Neuronal stem cell (in vitro differentiated cells): Measurements from ENCODE around the gene TXNDC12. TPM values are rescaled to one million over a fixed set of nuclear protein-coding genes. Genes with fewer than 3 reads are reported as not detected.

Source experiments
- DNase-seq: peaks from one replicate; pipeline ENCODE4 v3.0.0-alpha.2; 2013; ENCODE audit warnings: low spot score
- H2AFZ ChIP-seq: one replicate; pipeline ENCODE4 v1.6.1; 2013; ENCODE audit warnings: mild to moderate bottlenecking, low read length, inconsistent platforms
- H2AK5ac ChIP-seq: 2 replicates; pipeline ENCODE4 v1.6.1; 2013; ENCODE audit warnings: low read depth, mild to moderate bottlenecking, inconsistent platforms, low read length, moderate library complexity, mixed read lengths
- H2BK120ac ChIP-seq: 2 replicates; pipeline ENCODE4 v1.6.1; 2013; ENCODE audit warnings: low read depth, mild to moderate bottlenecking, inconsistent platforms, low read length, moderate library complexity, mixed read lengths
- H2BK12ac ChIP-seq: one replicate; pipeline ENCODE4 v1.6.1; 2013; ENCODE audit warnings: low read length, inconsistent platforms
- H2BK15ac ChIP-seq: 2 replicates; pipeline ENCODE4 v1.6.1; 2013; ENCODE audit warnings: mild to moderate bottlenecking, low read length, inconsistent platforms, mixed read lengths
- H2BK5ac ChIP-seq: one replicate; pipeline ENCODE4 v1.6.1; 2013; ENCODE audit warnings: inconsistent platforms, mild to moderate bottlenecking, low read length, moderate library complexity
- H3K14ac ChIP-seq: one replicate; pipeline ENCODE4 v1.6.1; 2013; ENCODE audit warnings: low read length, inconsistent platforms
- H3K18ac ChIP-seq: 2 replicates; pipeline ENCODE4 v1.6.1; 2013; ENCODE audit warnings: low read length, inconsistent platforms
- H3K23ac ChIP-seq: 2 replicates; pipeline ENCODE4 v1.6.1; 2013; ENCODE audit warnings: low read depth, mild to moderate bottlenecking, mixed read lengths, low read length, inconsistent platforms; ENCODE audit not compliant: poor library complexity
- H3K27ac ChIP-seq: replicated peaks from 3 replicates; pipeline ENCODE4 v1.5.1; 2013; ENCODE audit warnings: low read length, inconsistent platforms
- H3K27me3 ChIP-seq, 3 experiments: 2 replicates each; pipeline ENCODE4 v1.6.1; 2013; ENCODE audit warnings: low read length in 3 of 3, mild to moderate bottlenecking in 2 of 3, inconsistent platforms in 1 of 3, low read depth in 1 of 3, mixed read lengths in 1 of 3, moderate library complexity in 1 of 3; ENCODE audit not compliant: control insufficient read depth in 3 of 3, insufficient read depth in 3 of 3
- H3K36me3 ChIP-seq, 2 donors: replicated peaks in 1 of 2; 2 replicates each; pipeline ENCODE4 v1.6.1; 2013; ENCODE audit warnings: low read length in 2 of 2; ENCODE audit not compliant: control insufficient read depth in 2 of 2, insufficient read depth in 2 of 2
- H3K4ac ChIP-seq: 2 replicates; pipeline ENCODE4 v1.6.1; 2013; ENCODE audit warnings: inconsistent platforms, mild to moderate bottlenecking, low read length, moderate library complexity
- H3K4me1 ChIP-seq, 2 donors: 1 replicate in 1 of 2; 2 replicates in 1 of 2; pipeline ENCODE4 v1.6.1; 2013; ENCODE audit warnings: low read length in 2 of 2, low read depth in 1 of 2; ENCODE audit not compliant: control insufficient read depth in 2 of 2, insufficient read depth in 1 of 2
- H3K4me2 ChIP-seq: one replicate; pipeline ENCODE4 v1.6.1; 2013; ENCODE audit warnings: mild to moderate bottlenecking, low read length, inconsistent platforms; ENCODE audit not compliant: insufficient read depth, poor library complexity, severe bottlenecking
- H3K4me3 ChIP-seq, 2 donors: 2 replicates each; pipeline ENCODE4 v1.5.1; 2013; ENCODE audit warnings: low read length in 2 of 2, mild to moderate bottlenecking in 2 of 2, inconsistent platforms in 1 of 2, moderate library complexity in 1 of 2
- H3K79me1 ChIP-seq: one replicate; pipeline ENCODE4 v1.6.1; 2013; ENCODE audit warnings: low read depth, mild to moderate bottlenecking, inconsistent platforms, low read length, moderate library complexity
- H3K9ac ChIP-seq: one replicate; pipeline ENCODE4 v1.6.1; 2013; ENCODE audit warnings: mild to moderate bottlenecking, low read depth, low read length, inconsistent platforms; ENCODE audit not compliant: poor library complexity
- H3K9me3 ChIP-seq, 2 donors: replicated peaks in 1 of 2; 2 replicates each; pipeline versions ENCODE3 to v1.6.1; 2013; ENCODE audit warnings: low read length in 2 of 2, mild to moderate bottlenecking in 2 of 2, inconsistent platforms in 1 of 2, low read depth in 1 of 2, mixed read lengths in 1 of 2, moderate library complexity in 1 of 2; ENCODE audit not compliant: control insufficient read depth in 2 of 2, insufficient read depth in 1 of 2
- H4K8ac ChIP-seq: one replicate; pipeline ENCODE4 v1.6.1; 2013; ENCODE audit warnings: low read depth, mild to moderate bottlenecking, inconsistent platforms, low read length, moderate library complexity
- H4K91ac ChIP-seq: one replicate; pipeline ENCODE4 v1.6.1; 2013; ENCODE audit warnings: low read length, low read depth, mild to moderate bottlenecking, inconsistent platforms; ENCODE audit not compliant: poor library complexity
- WGBS, 2 donors: extraction: QIAGEN DNeasy Blood & Tissue Kit; methylation state at CpG; one replicate each; pipeline ENCODE4 v1.1.7; 2013; ENCODE audit warnings: missing lambda C conversion rate in 2 of 2, mixed read lengths in 1 of 2; ENCODE audit not compliant: insufficient read length in 2 of 2, insufficient replicate concordance in 1 of 2; ENCODE audit errors: extremely low coverage in 2 of 2; 5-methylcytosine and 5-hydroxymethylcytosine counted together
- small RNA-seq: library from polyadenylated mRNA; stranded (forward); fragments of <200 nt; extraction: miRNeasy Mini kit (QIAGEN cat#:217004); gene quantifications from one replicate; pipeline ENCODE3, GENCODE V24; 2013; ENCODE audit not compliant: insufficient read depth

The TXNDC12 gene

GRCh38 chr1:51973587-51974474, 81.2 kb downstream of the TXNDC12 start:
- Histone ChIP-seq H2BK12ac (no peak overlapping the region), H2AFZ (no peak overlapping the region), H2BK5ac (no peak overlapping the region), H3K18ac (no peak overlapping the region), H3K79me1 (no peaks in the 10 kb centered on the region), H3K9me3 (peaks cover 0 to under 1% of the 10 kb centered on the region in 2 donors), H3K27ac (no peak overlapping the region), H3K4me1 (peaks cover 2 to 4% of the 10 kb centered on the region in 2 donors), H3K9ac (no peak overlapping the region), H2AK5ac (no peak overlapping the region), H4K8ac (no peak overlapping the region), H3K36me3 (peaks cover 0 to 2% of the 10 kb centered on the region in 2 donors), H3K14ac (no peak overlapping the region), H3K4me3 (no peak overlapping the region), H4K91ac (no peak overlapping the region), H3K4ac (no peak overlapping the region), H3K27me3 (no peaks in the 10 kb centered on the region), H2BK15ac (no peak overlapping the region), H2BK120ac (no peak overlapping the region), H3K23ac (no peak overlapping the region), H3K4me2 (no peak overlapping the region)
- WGBS, 2 donors: no CpG with 5 or more reads among the region's 1 CpG
- no peak for DNase-seq

Small RNA genes lying within 50 kb of the gene (small RNA-seq; reads per million reads assigned to genes)
- gene RN7SL290P: not detected
- not detected for gene RNA5SP48
